Large intestine (tissue), 12 donors: ENCODE measurements around the gene TEK. TPM values are rescaled to one million over a fixed set of nuclear protein-coding genes. Genes with fewer than 3 reads are reported as not detected.

ENCODE experiments used
- DNase-seq, 2 donors: peaks; one replicate each; pipeline versions ENCODE4 v3.0.0 to v3.0.0-alpha.2; 2013
- H3K27ac ChIP-seq: one replicate; pipeline ENCODE4 v1.5.1; 2013; ENCODE audit warnings: low read length
- H3K27me3 ChIP-seq: 2 replicates; pipeline ENCODE4 v1.6.1; 2013; ENCODE audit warnings: low read length; ENCODE audit not compliant: control insufficient read depth, insufficient read depth
- H3K36me3 ChIP-seq: 2 replicates; pipeline ENCODE4 v1.6.1; 2013; ENCODE audit warnings: low read length; ENCODE audit not compliant: control insufficient read depth, insufficient read depth
- H3K4me1 ChIP-seq: one replicate; pipeline ENCODE4 v1.6.1; 2013; ENCODE audit warnings: low read length; ENCODE audit not compliant: control insufficient read depth, insufficient read depth
- H3K4me3 ChIP-seq: one replicate; pipeline ENCODE4 v1.5.1; 2013; ENCODE audit warnings: low read length
- H3K9me3 ChIP-seq: one replicate; pipeline ENCODE4 v1.6.1; 2013; ENCODE audit warnings: mild to moderate bottlenecking, low read depth, low read length, moderate library complexity; ENCODE audit not compliant: control insufficient read depth
- WGBS: methylation state at CpG from one replicate; pipeline ENCODE4 v1.1.5; 2013; ENCODE audit warnings: low lambda C conversion rate; ENCODE audit not compliant: insufficient coverage; 5-methylcytosine and 5-hydroxymethylcytosine counted together
- long read RNA-seq, 11 donors: transcript quantifications; one replicate each; lab custom pipeline, GENCODE V29; 2026
- polyA plus RNA-seq: library from polyadenylated mRNA; unstranded; fragments of 120-200 nt; gene quantifications from one replicate; pipeline ENCODE4 v1.2.1, GENCODE V29; 2013

TEK gene
- 14.6 TPM for polyA plus RNA-seq
- long read RNA-seq, donor 1: 0 reads
- long read RNA-seq, donor 2: 0 reads
- long read RNA-seq, donor 3: 0 reads
- long read RNA-seq, donor 4: 0 reads
- long read RNA-seq, donor 5, full-length matches to known transcripts: 1 of 6 reads
- long read RNA-seq, donor 5, partial matches to known transcripts: 5 of 6 reads
- long read RNA-seq, donor 5, other reads (novel, unspliced or antisense): 0 of 6 reads
- long read RNA-seq, donor 6, full-length matches to known transcripts: 1 of 1 reads
- long read RNA-seq, donor 6, partial matches to known transcripts: 0 of 1 reads
- long read RNA-seq, donor 6, other reads (novel, unspliced or antisense): 0 of 1 reads
- long read RNA-seq, donor 7: 0 reads
- long read RNA-seq, donor 8, partial matches to known transcripts: 12 of 12 reads
- long read RNA-seq, donor 8, other reads (novel, unspliced or antisense): 0 of 12 reads
- long read RNA-seq, donor 9, partial matches to known transcripts: 9 of 9 reads
- long read RNA-seq, donor 9, other reads (novel, unspliced or antisense): 0 of 9 reads
- long read RNA-seq, donor 10, partial matches to known transcripts: 5 of 5 reads
- long read RNA-seq, donor 10, other reads (novel, unspliced or antisense): 0 of 5 reads
- long read RNA-seq, donor 11, full-length matches to known transcripts: 3 of 3 reads
- long read RNA-seq, donor 11, partial matches to known transcripts: 0 of 3 reads
- long read RNA-seq, donor 11, other reads (novel, unspliced or antisense): 0 of 3 reads

- no CpG with 5 or more reads among the region's 9 CpGs for WGBS
- peak within 1 kb of the TSS; percentile 19 for H3K4me3 ChIP-seq
- no peaks in the 10 kb centered on the region for H3K4me1 ChIP-seq
- DNase-seq: no peak
- no peaks in the 10 kb centered on the region for H3K36me3 ChIP-seq
- no peaks in the 10 kb centered on the region for H3K9me3 ChIP-seq
- peak within 1 kb of the TSS; percentile 2 for H3K27ac ChIP-seq
- H3K27me3 ChIP-seq: peaks cover 4% of the 10 kb centered on the region
Measured at GRCh38 chr9:27108981-27109541, at the start of gene TEK. Gene TEK (plus strand): TSS chr9:27109225. CDS start chr9:27109591, 366 bp downstream.

DNA sequence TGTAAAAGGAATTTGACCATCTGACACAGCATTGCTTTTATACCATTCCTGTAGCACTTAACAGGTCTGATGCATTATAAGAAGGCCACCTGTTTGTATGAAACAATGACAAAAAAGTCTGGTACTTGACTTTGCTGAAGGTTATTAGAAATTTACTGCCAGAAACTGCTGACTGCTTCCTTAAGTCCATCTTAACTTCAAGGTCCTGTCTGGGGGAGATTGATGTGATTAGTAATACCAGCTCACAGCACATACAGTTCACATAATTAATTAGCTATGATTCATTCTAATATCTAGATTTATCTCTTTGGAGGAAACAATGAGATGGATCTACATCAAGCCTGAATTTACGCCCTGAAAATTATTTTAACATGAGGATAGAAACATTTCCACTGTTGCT, 49.6 kb upstream of the TEK start:
- no peak for DNase-seq
- Histone ChIP-seq H3K36me3 (peaks cover 13% of the 10 kb centered on the region), H3K27ac (no peak overlapping the region), H3K4me1 (no peaks in the 10 kb centered on the region), H3K27me3 (no peaks in the 10 kb centered on the region), H3K9me3 (no peaks in the 10 kb centered on the region), H3K4me3 (no peak overlapping the region)
- WGBS: 92% methylated on average over 1 of the region's 1 CpG

DNA sequence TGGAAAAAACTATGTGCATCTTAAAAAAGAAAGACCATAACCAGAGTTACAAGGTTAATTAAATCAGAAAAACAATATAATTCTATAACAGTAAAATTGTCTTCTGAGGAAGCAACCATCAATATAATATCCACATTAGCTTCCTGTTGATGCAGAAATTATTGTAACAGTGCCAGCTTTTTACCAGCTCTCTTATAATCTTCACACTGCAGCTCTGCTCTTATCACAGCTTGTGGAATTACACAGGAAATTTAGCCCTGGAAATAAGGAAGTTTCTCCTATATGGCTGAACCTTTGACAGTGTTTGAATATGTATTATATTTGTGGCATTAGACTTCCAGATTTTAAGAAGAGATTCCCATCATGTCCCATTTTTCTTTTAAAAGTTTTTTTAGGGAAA, 49.1 kb upstream of the TEK start:
- peak in 1 of 2 donors; percentile 9 for DNase-seq
- H3K36me3 ChIP-seq: peaks cover 13% of the 10 kb centered on the region
- H3K9me3 ChIP-seq: no peaks in the 10 kb centered on the region
- no peak overlapping the region for H3K4me3 ChIP-seq
- H3K27me3 ChIP-seq: no peaks in the 10 kb centered on the region
- H3K27ac ChIP-seq: no peak overlapping the region
- H3K4me1 ChIP-seq: no peaks in the 10 kb centered on the region

DNA sequence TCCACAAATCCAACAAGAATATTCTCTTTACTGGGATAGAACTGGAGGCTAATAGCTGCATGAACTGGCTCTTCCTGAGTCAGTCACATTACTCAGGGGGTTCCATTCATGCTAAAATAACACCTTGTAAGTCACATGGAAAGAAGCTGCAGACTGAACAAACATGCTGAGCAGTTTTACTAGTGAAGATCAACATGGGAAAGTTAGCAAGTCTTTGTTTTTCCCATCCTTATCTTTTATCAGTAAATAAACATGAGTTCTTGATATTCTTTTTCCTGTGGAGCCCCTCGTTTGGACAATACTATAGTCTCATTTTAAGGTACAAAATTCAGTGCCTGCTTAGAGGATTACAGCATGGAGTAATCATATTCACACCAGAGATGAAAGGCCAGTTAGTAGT, 43.7 kb upstream of the TEK start:
- DNase-seq: no peak
- H3K4me3 ChIP-seq: no peak overlapping the region
- no peak overlapping the region for H3K27ac ChIP-seq
- H3K9me3 ChIP-seq: no peaks in the 10 kb centered on the region
- no peaks in the 10 kb centered on the region for H3K27me3 ChIP-seq
- H3K4me1 ChIP-seq: no peaks in the 10 kb centered on the region
- WGBS: no CpG with 5 or more reads among the region's 1 CpG
- peaks cover 7% of the 10 kb centered on the region for H3K36me3 ChIP-seq

DNA sequence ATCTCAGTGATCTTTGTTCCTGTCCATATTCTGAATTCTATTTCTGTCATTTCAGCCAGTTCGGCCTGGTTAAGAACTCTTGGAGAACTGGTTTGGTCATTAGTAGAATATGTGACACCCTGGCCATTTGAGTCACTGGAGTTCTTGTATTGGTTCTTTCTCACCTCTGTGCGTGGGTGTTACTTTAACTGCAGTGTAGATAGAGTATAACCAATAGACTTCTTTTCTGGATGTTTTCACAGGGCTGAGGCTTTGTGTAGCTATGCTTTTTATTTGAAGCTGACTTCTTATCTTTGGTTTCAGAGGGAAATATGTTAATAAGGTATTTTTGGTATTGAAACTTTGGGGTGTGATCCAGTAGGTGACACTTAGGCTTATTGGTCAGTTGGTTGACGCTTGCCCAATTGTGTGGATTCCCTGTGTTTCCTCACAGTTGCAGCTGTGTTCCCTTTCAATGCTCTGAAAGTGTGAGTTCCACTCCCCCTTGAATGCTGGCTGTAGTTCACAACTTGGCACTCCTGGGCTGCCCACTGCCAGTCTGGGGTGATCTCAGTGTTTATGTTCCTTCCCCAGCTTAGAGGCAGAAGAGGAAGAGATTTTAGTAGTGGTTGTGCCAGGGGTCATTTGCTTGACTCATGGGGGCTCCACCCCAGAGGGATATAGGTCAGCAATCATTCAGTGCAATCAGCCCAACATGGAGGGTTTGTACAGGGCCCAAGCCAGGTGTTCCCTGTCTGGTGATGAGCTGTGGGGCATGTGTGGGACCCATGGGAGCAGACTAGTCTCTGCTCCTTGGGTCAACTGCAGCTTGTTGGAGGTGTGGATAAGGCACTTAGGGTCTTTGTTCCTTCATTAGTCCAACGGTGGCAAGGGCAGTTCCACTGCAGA, 34.9 kb upstream of the TEK start:
- no CpG with 5 or more reads among the region's 4 CpGs for WGBS
- Histone ChIP-seq H3K4me1 (no peaks in the 10 kb centered on the region), H3K9me3 (no peaks in the 10 kb centered on the region), H3K27me3 (no peaks in the 10 kb centered on the region), H3K27ac (no peak overlapping the region), H3K36me3 (no peaks in the 10 kb centered on the region), H3K4me3 (no peak overlapping the region)
- no peak for DNase-seq

GRCh38 chr9:27078685-27079084, 30.3 kb upstream of the TEK start:
- no peaks in the 10 kb centered on the region for H3K27me3 ChIP-seq
- no CpG with 5 or more reads among the region's 1 CpG for WGBS
- no peak overlapping the region for H3K27ac ChIP-seq
- H3K9me3 ChIP-seq: no peaks in the 10 kb centered on the region
- DNase-seq: no peak
- no peaks in the 10 kb centered on the region for H3K36me3 ChIP-seq
- no peak overlapping the region for H3K4me3 ChIP-seq
- H3K4me1 ChIP-seq: no peaks in the 10 kb centered on the region

DNA sequence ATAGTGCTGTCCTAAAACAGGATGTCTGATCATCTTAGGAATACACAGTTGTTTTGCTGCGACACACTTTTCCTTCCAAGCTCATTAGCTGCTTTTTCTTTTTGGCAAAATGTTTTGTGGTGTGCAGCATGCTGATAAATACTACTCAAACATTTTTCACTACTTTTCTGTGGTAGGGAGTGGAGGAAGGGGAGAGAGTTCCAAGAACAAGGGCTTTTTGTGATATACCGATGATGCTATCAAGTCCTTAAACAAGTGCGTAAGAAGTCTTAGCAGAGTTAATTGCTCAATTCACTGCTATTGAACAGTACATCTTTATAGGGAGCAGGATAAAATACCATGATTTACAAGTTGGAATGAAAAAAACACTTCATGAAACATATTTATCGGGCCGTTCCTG, 23.6 kb upstream of the TEK start:
- no peak for DNase-seq
- Histone ChIP-seq H3K4me3 (no peak overlapping the region), H3K4me1 (no peaks in the 10 kb centered on the region), H3K27ac (no peak overlapping the region), H3K27me3 (no peaks in the 10 kb centered on the region), H3K9me3 (no peaks in the 10 kb centered on the region), H3K36me3 (no peaks in the 10 kb centered on the region)
- 100% methylated on average over 3 of the region's 5 CpGs for WGBS

GRCh38 chr9:27086818-27087680, 22.0 kb upstream of the TEK start:
- Histone ChIP-seq H3K4me1 (no peaks in the 10 kb centered on the region), H3K27me3 (no peaks in the 10 kb centered on the region), H3K27ac (no peak overlapping the region), H3K9me3 (no peaks in the 10 kb centered on the region), H3K4me3 (no peak overlapping the region), H3K36me3 (no peaks in the 10 kb centered on the region)
- WGBS: 61% methylated on average over 3 of the region's 11 CpGs
- DNase-seq: no peak

- Histone ChIP-seq H3K27me3 (no peaks in the 10 kb centered on the region), H3K9me3 (peaks cover 7% of the 10 kb centered on the region), H3K4me1 (no peaks in the 10 kb centered on the region), H3K36me3 (no peaks in the 10 kb centered on the region), H3K4me3 (no peak overlapping the region), H3K27ac (no peak overlapping the region)
- no peak for DNase-seq
- no CpG with 5 or more reads among the region's 4 CpGs for WGBS
Measured at GRCh38 chr9:27088981-27089380, 20.0 kb upstream of the TEK start.
